Renal cortical epithelial cell (primary cell): ENCODE results near the gene TIGD7. TPM values are rescaled to one million over a fixed set of nuclear protein-coding genes. Genes with fewer than 3 reads are reported as not detected.

ENCODE experiments used
- DNase-seq: peaks from one replicate; pipeline ENCODE4 v3.0.0-alpha.2; 2011; ENCODE audit warnings: low read depth
- total RNA-seq: library from RNA; depleted of rRNA; stranded (reverse); fragments of >200 nt; gene quantifications from 2 replicates; pipeline ENCODE4 v1.2.3, GENCODE V29; 2014

TIGD7 gene
- total RNA-seq: 3.1 and 4.9 TPM in 2 replicates

DNA sequence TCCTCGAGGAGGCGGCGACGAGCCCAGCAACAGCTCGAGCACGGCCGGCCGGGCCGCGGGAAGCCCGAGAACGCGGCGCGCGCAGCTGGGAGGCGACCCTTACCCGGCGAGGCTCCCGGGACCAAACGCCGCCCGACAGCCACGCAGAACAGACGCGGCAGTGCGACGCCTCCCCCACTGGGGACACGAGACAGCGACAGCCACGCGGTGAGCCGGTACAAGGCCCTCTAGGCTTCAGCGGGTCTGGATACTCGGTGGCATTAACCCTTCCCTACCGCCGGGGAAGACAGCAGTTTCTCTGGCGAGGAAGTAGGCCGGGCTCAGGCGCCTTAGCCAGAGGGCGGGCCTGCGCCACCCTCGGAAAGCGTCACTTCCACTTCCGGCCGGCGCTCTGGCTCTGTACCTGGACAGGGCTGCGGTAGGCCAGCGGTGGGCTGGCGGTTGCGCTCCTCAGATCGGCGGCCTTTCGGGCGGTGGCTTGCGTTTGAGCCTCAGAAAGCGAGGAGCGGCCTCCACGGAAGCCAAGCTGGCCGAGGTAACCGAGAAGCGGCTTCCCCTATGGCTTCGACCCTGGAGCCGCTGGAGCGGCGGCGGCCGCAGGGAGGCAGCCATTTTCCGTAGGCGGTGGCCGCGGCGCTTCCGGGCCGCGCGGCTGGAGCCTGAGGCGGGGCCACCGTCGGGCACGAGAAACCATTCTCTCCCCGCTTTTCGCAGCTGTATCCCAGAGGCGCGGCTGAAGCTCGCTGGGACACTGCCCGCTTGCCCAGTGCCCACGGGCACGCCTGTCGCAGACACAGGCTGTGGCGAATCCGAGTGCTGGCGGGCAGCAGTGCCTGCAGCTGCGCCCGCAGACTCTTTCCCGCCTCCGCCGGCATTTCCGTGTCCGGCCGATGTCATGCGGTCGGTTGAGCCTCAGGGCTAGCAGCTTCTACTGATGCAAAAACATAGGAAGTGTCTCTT lies at the start of gene TIGD7, which contains the start of gene ZNF75A:
TIGD7 (minus strand) TSS at position 322 of the 960 bp plus-strand sequence. CDS start 4,816 bp downstream, outside the sequence.
ZNF75A (plus strand) TSS at position 389 of the 960 bp plus-strand sequence. CDS start 2,932 bp downstream, outside the sequence.
- peak; percentile 66 for DNase-seq

- no peak for DNase-seq
Measured at GRCh38 chr16:3349175-3349574, 43.9 kb upstream of the TIGD7 start.

- no peak for DNase-seq
Measured at GRCh38 chr16:3348547-3349167, 43.4 kb upstream of the TIGD7 start.

GRCh38 chr16:3347586-3347985 lies 42.4 kb upstream of the TIGD7 start:
- DNase-seq: no peak

GRCh38 chr16:3346041-3346440 lies 40.8 kb upstream of the TIGD7 start:
- DNase-seq: no peak

DNA sequence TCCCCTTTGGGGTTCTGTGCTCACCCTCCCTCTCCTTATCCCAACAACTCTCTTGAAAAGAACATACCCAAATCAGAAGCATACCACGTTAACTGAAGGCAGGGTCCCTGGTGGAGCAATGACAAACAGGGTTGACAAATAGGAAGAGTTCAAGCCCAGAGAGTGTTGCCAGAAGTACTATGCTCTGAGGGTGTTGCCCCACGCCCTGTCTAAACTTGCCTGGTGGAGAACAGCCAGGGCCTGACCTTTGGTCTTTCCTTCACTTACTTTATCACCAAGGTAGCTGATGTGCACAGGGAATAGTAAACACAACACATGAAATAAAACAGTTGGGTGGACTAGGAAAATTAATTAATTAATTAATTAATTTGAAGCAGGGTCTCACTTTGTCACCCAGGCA lies 23.4 kb upstream of the TIGD7 start:
- no peak for DNase-seq

DNA sequence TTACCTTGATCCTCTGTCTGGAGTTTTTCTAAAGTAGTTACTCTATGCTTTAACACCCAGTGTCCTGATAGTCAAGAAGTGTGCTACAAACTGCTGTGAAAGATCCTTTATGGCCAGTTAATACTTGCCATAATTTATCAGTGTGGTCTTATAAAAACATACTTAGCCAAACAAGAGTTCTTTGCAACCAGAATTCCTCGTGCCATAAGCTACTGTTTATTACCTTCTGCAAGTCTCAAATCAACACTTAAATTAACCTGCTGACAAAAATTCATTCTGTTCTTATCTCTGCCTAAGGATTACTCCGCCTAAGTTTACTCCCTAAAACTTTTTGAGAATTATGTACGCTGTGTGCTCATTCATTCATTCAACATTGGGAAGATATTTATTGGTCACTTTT lies 22.9 kb upstream of the TIGD7 start:
- no peak for DNase-seq

- no peak for DNase-seq
Measured at GRCh38 chr16:3327514-3327913, 22.3 kb upstream of the TIGD7 start.

- DNase-seq: no peak
Measured at GRCh38 chr16:3321816-3322215, 16.6 kb upstream of the TIGD7 start.

GRCh38 chr16:3317315-3317999 lies 12.2 kb upstream of the TIGD7 start:
- DNase-seq: peak; percentile 9

DNA sequence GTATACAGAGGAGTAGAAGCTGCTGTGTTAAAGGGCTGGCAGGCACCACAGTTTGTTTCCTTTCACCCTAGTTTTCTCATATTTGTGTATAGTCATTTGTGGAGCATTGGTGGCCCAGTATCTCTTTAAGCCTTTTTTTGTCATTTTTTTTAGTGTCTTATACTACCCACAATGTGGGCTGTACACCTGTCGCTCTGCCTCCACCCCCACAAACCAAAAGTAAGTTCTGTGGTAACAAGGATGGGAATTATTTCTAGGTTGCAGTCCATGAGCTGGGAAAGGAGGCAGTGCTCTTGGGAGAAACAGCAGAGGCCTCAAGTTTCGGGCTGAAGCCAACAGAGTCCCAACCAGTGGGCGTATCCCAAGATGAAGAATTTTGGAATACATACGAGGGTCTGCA lies 6.3 kb upstream of the TIGD7 start:
- no peak for DNase-seq

DNA sequence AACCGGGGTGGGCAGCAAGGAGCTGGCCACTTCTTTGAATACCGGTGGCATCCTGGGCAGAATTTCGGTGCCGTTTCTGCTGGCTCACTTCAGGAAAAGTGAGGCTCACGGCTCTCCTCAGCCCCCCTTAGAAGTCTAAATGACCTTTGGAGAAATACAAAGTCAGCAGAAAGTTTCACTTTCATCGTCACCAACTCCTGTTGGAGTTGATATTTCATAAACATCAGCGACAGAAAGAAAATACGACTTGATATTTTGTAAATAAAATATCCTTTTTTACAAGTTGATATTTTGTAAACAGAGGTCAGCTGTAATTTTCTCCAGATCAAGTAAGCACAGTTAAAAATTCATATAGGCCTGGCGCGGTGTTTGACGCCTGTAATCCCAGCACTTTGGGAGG lies 848 bp upstream of the TIGD7 start:
- no peak for DNase-seq

- DNase-seq: no peak
Measured at GRCh38 chr16:3304370-3304769, 860 bp downstream of the TIGD7 start.

- no peak for DNase-seq
Measured at GRCh38 chr16:3295783-3296182, 9.4 kb downstream of the TIGD7 start.

- no peak for DNase-seq
Measured at GRCh38 chr16:3295209-3295608, 10.0 kb downstream of the TIGD7 start.

DNA sequence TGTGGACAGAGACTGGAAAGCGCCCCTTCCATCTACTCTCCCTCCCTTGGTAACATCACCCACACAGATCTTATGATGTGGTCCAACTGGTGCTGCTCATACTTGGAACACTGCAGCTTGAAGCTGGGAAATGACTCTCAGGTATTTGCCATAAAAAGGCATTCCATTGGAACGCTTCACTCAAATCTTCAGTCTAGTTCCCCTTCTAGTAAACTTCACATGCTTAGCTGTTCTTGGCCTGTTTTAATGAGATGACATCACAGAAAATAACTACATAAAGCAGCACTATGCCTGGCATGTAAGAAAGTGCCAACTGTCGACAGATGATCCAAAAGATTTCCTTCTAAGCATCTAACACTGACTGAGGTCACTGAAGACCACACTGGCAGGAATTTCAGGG lies 12.6 kb downstream of the TIGD7 start:
- DNase-seq: no peak

DNA sequence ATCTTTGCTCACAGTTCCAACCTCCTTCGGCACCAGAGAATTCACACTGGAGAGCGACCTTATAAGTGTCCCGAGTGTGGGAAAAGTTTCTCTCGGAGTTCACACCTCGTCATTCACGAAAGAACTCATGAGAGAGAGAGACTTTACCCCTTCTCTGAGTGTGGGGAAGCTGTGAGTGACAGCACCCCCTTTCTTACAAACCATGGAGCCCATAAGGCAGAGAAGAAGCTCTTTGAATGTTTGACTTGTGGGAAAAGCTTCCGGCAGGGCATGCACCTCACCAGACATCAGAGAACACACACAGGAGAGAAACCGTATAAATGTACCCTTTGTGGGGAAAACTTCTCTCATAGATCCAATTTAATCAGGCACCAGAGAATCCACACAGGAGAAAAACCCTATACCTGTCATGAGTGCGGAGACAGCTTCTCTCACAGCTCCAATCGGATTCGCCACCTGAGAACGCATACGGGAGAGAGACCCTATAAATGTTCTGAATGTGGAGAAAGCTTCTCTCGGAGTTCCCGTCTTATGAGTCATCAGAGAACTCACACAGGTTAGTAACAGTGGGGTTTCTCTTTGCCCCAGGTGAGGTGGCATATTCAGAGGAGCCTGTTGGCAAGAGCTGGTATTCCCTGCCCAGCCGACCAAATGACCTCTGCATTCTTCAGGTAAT lies 15.1 kb downstream of the TIGD7 start:
- no peak for DNase-seq

DNA sequence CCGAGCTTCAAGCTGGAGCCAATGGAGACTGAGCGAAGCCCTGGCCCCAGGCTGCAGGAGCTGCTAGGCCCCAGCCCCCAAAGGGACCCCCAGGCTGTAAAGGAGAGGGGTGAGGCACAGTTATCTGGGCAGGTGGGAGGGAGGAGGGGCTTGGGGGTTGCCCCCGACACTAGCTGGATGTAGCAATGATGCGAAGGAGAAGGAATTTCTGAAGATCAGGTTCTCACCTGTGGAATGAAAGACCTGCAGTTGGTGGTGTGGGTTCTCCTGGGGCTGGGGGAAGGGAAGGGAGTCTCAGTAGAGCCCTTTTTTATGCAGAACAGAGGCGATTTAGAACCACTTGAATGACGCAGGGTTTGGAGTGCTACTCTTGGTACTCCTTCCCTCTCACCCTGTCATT lies 20.1 kb downstream of the TIGD7 start:
- DNase-seq: no peak

DNA sequence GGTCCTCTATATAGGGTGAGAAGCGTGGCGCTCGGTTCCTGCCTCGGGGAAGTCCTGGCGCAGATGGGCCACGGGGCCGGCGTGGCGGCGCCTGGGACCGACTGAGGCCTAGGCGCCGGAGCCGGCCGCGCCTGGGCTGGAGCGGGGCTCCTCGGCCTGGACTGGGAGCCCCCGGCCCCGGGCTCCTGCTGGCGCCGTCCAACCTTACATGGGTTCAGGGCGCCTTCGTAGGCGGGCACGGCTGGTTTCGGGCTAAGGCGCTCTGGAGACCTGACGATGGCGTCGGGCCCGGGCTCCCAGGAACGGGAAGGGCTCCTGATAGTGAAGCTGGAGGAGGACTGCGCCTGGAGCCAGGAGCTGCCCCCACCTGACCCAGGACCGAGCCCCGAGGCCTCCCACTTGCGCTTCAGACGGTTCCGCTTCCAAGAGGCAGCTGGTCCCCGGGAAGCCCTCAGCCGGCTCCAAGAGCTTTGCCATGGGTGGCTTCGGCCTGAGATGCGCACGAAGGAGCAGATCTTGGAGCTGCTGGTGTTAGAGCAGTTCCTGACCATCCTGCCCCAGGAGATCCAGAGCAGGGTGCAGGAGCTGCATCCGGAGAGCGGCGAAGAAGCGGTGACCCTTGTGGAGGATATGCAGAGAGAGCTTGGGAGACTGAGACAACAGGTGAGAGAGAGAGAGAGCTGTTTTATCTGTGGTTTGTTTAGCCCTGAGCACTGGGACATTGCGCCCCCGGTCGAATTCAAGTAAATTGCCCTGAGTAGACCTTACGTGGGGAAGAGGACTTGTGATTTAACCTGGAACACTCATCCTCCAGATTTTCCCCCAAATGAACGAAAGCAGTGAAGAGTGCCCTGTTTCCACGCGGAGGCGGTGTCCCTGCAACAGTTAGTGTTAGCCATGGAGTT lies 21.4 kb downstream of the TIGD7 start:
- no peak for DNase-seq

GRCh38 chr16:3282730-3283542 lies 22.3 kb downstream of the TIGD7 start, which contains the start of gene ZNF263:
Gene ZNF263 (plus strand): TSS chr16:3283491. CDS start chr16:3283819, 328 bp downstream.
- DNase-seq: peak; percentile 95
